B cell (primary cell): ENCODE data around the gene SLC10A6. TPM values are rescaled to one million over a fixed set of nuclear protein-coding genes. Genes with fewer than 3 reads are reported as not detected.
"Not testable (repeated sequence)": the region's sequence is repeated elsewhere in the genome, so short reads cannot be mapped to it uniquely, and the experiment has no call there.

Experiments
- ATAC-seq: fragments of 200-7000 bp; cut with Tn5 transposase; one replicate; pipeline ENCODE4 v1.10.0; 2021; ENCODE audit warnings: low read depth, mild to moderate bottlenecking, moderate number of reproducible peaks, moderate library complexity
- CTCF ChIA-PET: fragments of 350-600 bp; sonication (Branson Sonifier 250); formaldehyde crosslinking; loops from one replicate; lab custom pipeline; 2021; ENCODE audit warnings: antibody characterized with exemption, inconsistent platforms; lab: Charles Lee
- POLR2A ChIA-PET: fragments of 350-600 bp; sonication (Branson Sonifier 250); formaldehyde crosslinking; loops from one replicate; lab custom pipeline; 2021; ENCODE audit warnings: antibody characterized with exemption; lab: Charles Lee
- DNase-seq: peaks from one replicate; pipeline ENCODE4 v3.0.0; 2013
- H2AFZ ChIP-seq: 2 replicates; pipeline ENCODE4 v1.6.1; 2012; ENCODE audit warnings: mild to moderate bottlenecking, low read depth, low read length; ENCODE audit not compliant: insufficient read depth, poor library complexity, severe bottlenecking
- H3K27ac ChIP-seq, 2 donors: 1 replicate in 1 of 2; 2 replicates in 1 of 2; pipeline ENCODE4 v1.5.1; 2012 to 2013; ENCODE audit warnings: low read length in 2 of 2, mild to moderate bottlenecking in 2 of 2, moderate library complexity in 1 of 2
- H3K27me3 ChIP-seq, 4 experiments: fragments of 200-600 bp in 1 of 4; sonication (generic) in 1 of 4; replicated peaks in 1 of 4; 1 replicate in 2 of 4; 2 replicates in 2 of 4; pipeline versions ENCODE4 v1.6.1 to v1.7.0; 2013 to 2016; ENCODE audit warnings: low read length in 3 of 4, mild to moderate bottlenecking in 2 of 4, mixed read lengths in 1 of 4, moderate library complexity in 1 of 4; ENCODE audit not compliant: insufficient read depth in 4 of 4, control insufficient read depth in 3 of 4; ENCODE audit errors: control extremely low read depth in 1 of 4
- H3K36me3 ChIP-seq, 2 experiments: replicated peaks in 1 of 2; 1 replicate in 1 of 2; 2 replicates in 1 of 2; pipeline versions ENCODE4 v1.6.1 to v1.7.1; 2013; ENCODE audit warnings: low read length in 1 of 2; ENCODE audit not compliant: insufficient read depth in 2 of 2, control insufficient read depth in 1 of 2; ENCODE audit errors: control extremely low read depth in 1 of 2, extremely low read depth in 1 of 2
- H3K4me1 ChIP-seq, 2 donors: fragments of 200-600 bp in 1 of 2; sonication (generic) in 1 of 2; 1 replicate in 1 of 2; 2 replicates in 1 of 2; pipeline versions ENCODE4 v1.5.1 to v1.6.1; 2013 to 2017; ENCODE audit warnings: low read length in 2 of 2; ENCODE audit not compliant: control insufficient read depth in 2 of 2, insufficient read depth in 2 of 2
- H3K4me2 ChIP-seq: replicated peaks from 2 replicates; pipeline ENCODE3; 2012; ENCODE audit warnings: mild to moderate bottlenecking, low read depth, low read length; ENCODE audit not compliant: poor library complexity, severe bottlenecking
- H3K4me3 ChIP-seq, 5 experiments: fragments of 200-600 bp in 1 of 5; sonication (generic) in 1 of 5; 1 replicate in 3 of 5; 2 replicates in 2 of 5; pipeline versions ENCODE4 v1.5.1 to v1.7.0; 2011 to 2016; ENCODE audit warnings: low read length in 4 of 5, mild to moderate bottlenecking in 4 of 5, low read depth in 2 of 5, control low read depth in 1 of 5, moderate library complexity in 1 of 5; ENCODE audit not compliant: insufficient read depth in 1 of 5; ENCODE audit errors: control extremely low read depth in 1 of 5, extremely low read depth in 1 of 5
- H3K79me2 ChIP-seq: fragments of 200-600 bp; sonication (generic); one replicate; pipeline ENCODE4 v1.6.0; 2016; ENCODE audit warnings: low read length; ENCODE audit not compliant: control insufficient read depth, insufficient read depth
- H3K9ac ChIP-seq: fragments of 200-600 bp; sonication (generic); 2 replicates; pipeline ENCODE4 v1.6.1; 2017; ENCODE audit warnings: mild to moderate bottlenecking, low read length, moderate library complexity
- H3K9me3 ChIP-seq, 3 donors: one replicate each; pipeline versions ENCODE4 v1.6.1 to v1.7.1; 2013; ENCODE audit warnings: low read length in 2 of 3; ENCODE audit not compliant: control insufficient read depth in 2 of 3, insufficient read depth in 1 of 3; ENCODE audit errors: control extremely low read depth in 1 of 3
- H4K20me1 ChIP-seq: 2 replicates; pipeline ENCODE4 v1.6.0; 2012; ENCODE audit warnings: mild to moderate bottlenecking, low read length; ENCODE audit not compliant: insufficient read depth, control insufficient read depth, poor library complexity, severe bottlenecking
- H3K27ac Mint-ChIP-seq: one replicate; pipeline ENCODE4 v1.8.0; 2021; ENCODE audit warnings: mixed read lengths
- H3K27me3 Mint-ChIP-seq: one replicate; pipeline ENCODE4 v1.8.0; 2021; ENCODE audit warnings: mixed read lengths
- H3K4me1 Mint-ChIP-seq: one replicate; pipeline ENCODE4 v1.8.0; 2021; ENCODE audit warnings: mixed read lengths
- H3K4me3 Mint-ChIP-seq: one replicate; pipeline ENCODE4 v1.8.0; 2021; ENCODE audit warnings: mixed read lengths
- H3K9me3 Mint-ChIP-seq: one replicate; pipeline ENCODE4 v1.8.0; 2022; ENCODE audit warnings: mixed read lengths; ENCODE audit not compliant: insufficient read depth
- EZH2 ChIP-seq: IDR thresholded peaks from 2 replicates; pipeline ENCODE4 v1.6.1; 2012; ENCODE audit warnings: borderline replicate concordance, low read depth, mild to moderate bottlenecking, moderate library complexity, low read length; ENCODE audit not compliant: insufficient read depth, poor library complexity, severe bottlenecking
- WGBS: methylation state at CpG from one replicate; pipeline ENCODE4 v1.1.5; 2013; ENCODE audit warnings: missing lambda C conversion rate; ENCODE audit not compliant: insufficient coverage; 5-methylcytosine and 5-hydroxymethylcytosine counted together
- intact Hi-C: fragments of 100-400 bp; cut with micrococcal nuclease; formaldehyde crosslinking; loops from one replicate; pipeline ENCODE4 v1.10.0; 2022
- polyA plus RNA-seq: library from polyadenylated mRNA; depleted of rRNA; stranded (reverse); fragments of >200 nt; gene quantifications from 2 replicates; pipeline ENCODE4 v1.2.3, GENCODE V29; 2012
- total RNA-seq, 2 donors: library from RNA; stranded (reverse); fragments of 120-200 nt in 1 of 2; gene quantifications; 1 replicate in 1 of 2; 2 replicates in 1 of 2; pipeline versions ENCODE4 v1.2.3 to v1.2.4, GENCODE V29; 2013 to 2022
- TF ChIP-seq, protein P1 (sequence below): fragments of 200-600 bp; IDR thresholded peaks from one replicate; pipeline ENCODE4 v1.8.0; 2022; ENCODE audit warnings: antibody characterized with exemption, mild to moderate bottlenecking

Gene SLC10A6
- total and polyA plus RNA-seq, 2 donors (not counting 1 experiment from before 2014, with no cell fraction given): not detected

DNA sequence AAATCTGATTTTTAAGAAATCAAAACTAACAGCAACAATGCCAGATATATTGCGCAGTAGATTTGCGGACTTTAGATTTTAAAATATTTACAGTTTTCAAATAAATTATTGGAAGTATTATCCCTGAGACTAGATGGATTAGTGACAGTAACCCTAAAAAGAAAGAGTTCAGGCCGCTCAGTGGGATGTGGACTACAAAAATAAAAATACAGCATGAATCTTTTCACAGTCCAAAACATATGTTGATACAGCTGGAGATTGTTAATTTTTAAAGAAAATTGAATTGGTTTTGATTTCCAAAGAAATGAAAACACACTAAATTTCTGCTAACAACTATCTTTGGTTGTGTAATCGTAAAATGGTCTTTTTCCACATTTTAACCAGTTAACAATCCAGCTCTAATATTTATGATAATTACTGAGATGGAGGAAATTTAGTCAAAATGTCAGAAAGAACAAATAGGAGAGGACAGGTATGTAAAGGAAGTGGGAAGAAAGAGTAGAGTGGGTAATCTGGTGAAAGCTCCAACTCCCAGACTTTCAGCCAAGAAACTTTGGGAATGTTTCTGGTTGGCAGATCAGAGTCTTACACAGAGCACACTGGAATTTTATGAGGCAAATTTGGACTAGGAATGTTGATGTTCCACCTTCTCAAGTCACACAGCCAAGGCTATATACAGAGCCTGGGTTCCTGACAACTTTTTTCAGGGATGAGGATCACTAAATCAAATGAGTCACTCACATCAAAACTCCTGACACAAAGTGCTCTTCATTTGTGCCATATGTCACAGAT is 27.9 kb upstream of the SLC10A6 start:
- no peak overlapping the region for H3K27ac ChIP-seq
- ChIA-PET CTCF (no interaction called here), POLR2A (no interaction called here)
- no peak for DNase-seq
- Mint-ChIP-seq H3K4me3 (no peak overlapping the region), H3K27ac (no peak overlapping the region), H3K27me3 (no peaks in the 10 kb centered on the region), H3K4me1 (no peaks in the 10 kb centered on the region), H3K9me3 (peaks cover 16% of the 10 kb centered on the region)
- no peaks in the 10 kb centered on the region for H3K27me3 ChIP-seq
- H3K79me2 ChIP-seq: no peaks in the 10 kb centered on the region
- H3K9me3 ChIP-seq: peaks cover 0 to 23% (median 13%) of the 10 kb centered on the region in 3 donors
- no peak overlapping the region for H3K4me2 ChIP-seq
- H3K4me1 ChIP-seq: no peaks in the 10 kb centered on the region
- no peak overlapping the region for H2AFZ ChIP-seq
- no peak overlapping the region for H3K9ac ChIP-seq
- no peak for ATAC-seq
- WGBS: no CpG with 5 or more reads among the region's 4 CpGs
- no peaks in the 10 kb centered on the region for H4K20me1 ChIP-seq
- no peak for TF ChIP-seq EZH2
- TF ChIP-seq, protein P1, sequence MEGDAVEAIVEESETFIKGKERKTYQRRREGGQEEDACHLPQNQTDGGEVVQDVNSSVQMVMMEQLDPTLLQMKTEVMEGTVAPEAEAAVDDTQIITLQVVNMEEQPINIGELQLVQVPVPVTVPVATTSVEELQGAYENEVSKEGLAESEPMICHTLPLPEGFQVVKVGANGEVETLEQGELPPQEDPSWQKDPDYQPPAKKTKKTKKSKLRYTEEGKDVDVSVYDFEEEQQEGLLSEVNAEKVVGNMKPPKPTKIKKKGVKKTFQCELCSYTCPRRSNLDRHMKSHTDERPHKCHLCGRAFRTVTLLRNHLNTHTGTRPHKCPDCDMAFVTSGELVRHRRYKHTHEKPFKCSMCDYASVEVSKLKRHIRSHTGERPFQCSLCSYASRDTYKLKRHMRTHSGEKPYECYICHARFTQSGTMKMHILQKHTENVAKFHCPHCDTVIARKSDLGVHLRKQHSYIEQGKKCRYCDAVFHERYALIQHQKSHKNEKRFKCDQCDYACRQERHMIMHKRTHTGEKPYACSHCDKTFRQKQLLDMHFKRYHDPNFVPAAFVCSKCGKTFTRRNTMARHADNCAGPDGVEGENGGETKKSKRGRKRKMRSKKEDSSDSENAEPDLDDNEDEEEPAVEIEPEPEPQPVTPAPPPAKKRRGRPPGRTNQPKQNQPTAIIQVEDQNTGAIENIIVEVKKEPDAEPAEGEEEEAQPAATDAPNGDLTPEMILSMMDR: no peak
- no peaks in the 10 kb centered on the region for H3K36me3 ChIP-seq
- H3K4me3 ChIP-seq: no peak overlapping the region
- intact Hi-C loops: no loop called here

- intact Hi-C loops, H3K79me2 ChIP-seq, H3K27me3 Mint-ChIP-seq, H3K27ac Mint-ChIP-seq, H3K4me3 ChIP-seq, ATAC-seq, H3K4me2 ChIP-seq, H4K20me1 ChIP-seq, H3K4me1 ChIP-seq, H3K27me3 ChIP-seq, CTCF ChIA-PET, H3K27ac ChIP-seq, DNase-seq, H3K4me3 Mint-ChIP-seq, H3K4me1 Mint-ChIP-seq, H3K9ac ChIP-seq, H3K36me3 ChIP-seq, POLR2A ChIA-PET, H2AFZ ChIP-seq: not testable (repeated sequence)
- H3K9me3 ChIP-seq: peaks cover 0 to 18% (median 11%) of the 10 kb centered on the region in 3 donors
- WGBS: 100% methylated on average over 3 of the region's 4 CpGs
- H3K9me3 Mint-ChIP-seq: peaks cover 16% of the 10 kb centered on the region
Observed at GRCh38 chr4:86875436-86875835, 26.3 kb upstream of the SLC10A6 start.
